ENCODE data around the gene KMT2E. TPM values are rescaled to one million over a fixed set of nuclear protein-coding genes. Genes with fewer than 3 reads are reported as not detected.

Gene KMT2E
- total RNA-seq, 1 experiment from 2014 or later, result 38.2 TPM

GRCh38 chr7:105151152-105151551, 137.1 kb downstream of the KMT2E start:
- no peaks in the 10 kb centered on the region for H3K27me3 ChIP-seq (ENCODE audit: insufficient read depth, low read length)
- no peak overlapping the region for H3K4me2 ChIP-seq (ENCODE audit: insufficient read depth, insufficient read length, low read length)
- no peak overlapping the region for H3K56ac ChIP-seq (ENCODE audit: insufficient read length, low read depth, low read length)
- H3K23ac ChIP-seq (ENCODE audit: insufficient read length, low read depth, low read length), result no peak overlapping the region
- H4K5ac ChIP-seq (ENCODE audit: insufficient read length, low read depth, low read length), result no peak overlapping the region
- no peak overlapping the region for H2BK5ac ChIP-seq (ENCODE audit: insufficient read length, low read length)
- no peaks in the 10 kb centered on the region for H3K4me1 Mint-ChIP-seq
- no peaks in the 10 kb centered on the region for H3K27me3 Mint-ChIP-seq (ENCODE audit: low read depth)
- no peaks in the 10 kb centered on the region for H3K79me2 ChIP-seq (ENCODE audit: insufficient read depth, low read length)
- H3K27ac Mint-ChIP-seq, result no peak overlapping the region
- no peak overlapping the region for H2AFZ ChIP-seq (ENCODE audit: low read length)
- H4K8ac ChIP-seq (replicated peaks; ENCODE audit: insufficient read length, low read depth, low read length), result no peak overlapping the region
- no peak overlapping the region for H3K4me3 Mint-ChIP-seq
- no peak overlapping the region for H2BK20ac ChIP-seq (ENCODE audit: low read depth, low read length, poor library complexity, severe bottlenecking)
- no peak overlapping the region for H3K4ac ChIP-seq (ENCODE audit: low read depth, low read length)
- H3K4me1 ChIP-seq (ENCODE audit: insufficient read depth, low read length), result no peaks in the 10 kb centered on the region
- H2AK5ac ChIP-seq (ENCODE audit: insufficient read length, low read length), result no peak overlapping the region
- no CpG with 5 or more reads among the region's 3 CpGs for WGBS (ENCODE audit: extremely low coverage, insufficient read length, low lambda C conversion rate)
- H2BK12ac ChIP-seq (ENCODE audit: insufficient read length, low read depth, low read length), result no peak overlapping the region
- H3K36me3 Mint-ChIP-seq (ENCODE audit: insufficient read depth in 1 of 3, low read depth in 3 of 3), result peaks cover 0 to 3% (median 0%) of the 10 kb centered on the region in 3 experiments; a peak in 2 of 7 replicates
- H3K18ac ChIP-seq (ENCODE audit: insufficient read length, low read depth, low read length), result no peak overlapping the region
- H3K27ac ChIP-seq (ENCODE audit: insufficient read length, low read depth, low read length), result no peak overlapping the region
- no peaks in the 10 kb centered on the region for H3K23me2 ChIP-seq (ENCODE audit: insufficient read length, low read depth, low read length, poor library complexity, severe bottlenecking)
- H3K79me1 ChIP-seq (ENCODE audit: insufficient read depth, low read depth, low read length, poor library complexity, severe bottlenecking), result no peaks in the 10 kb centered on the region
- no peaks in the 10 kb centered on the region for H3K9me3 Mint-ChIP-seq
- no peak for TF ChIP-seq CTCF (conservative IDR thresholded peaks at IDR 0.05)
- no peak overlapping the region for H2BK15ac ChIP-seq (ENCODE audit: low read depth, low read length)
- H3K9me3 ChIP-seq (ENCODE audit: control insufficient read depth, low read depth, low read length), result no peaks in the 10 kb centered on the region
- H3K14ac ChIP-seq (ENCODE audit: insufficient read depth, low read length), result no peak overlapping the region
- no peak overlapping the region for H2BK120ac ChIP-seq (ENCODE audit: low read depth, low read length, poor library complexity, severe bottlenecking)
- no peak overlapping the region for H3K9ac ChIP-seq (ENCODE audit: extremely low read depth, insufficient read length, low read length)
- DNase-seq, result no peak
- H3T11ph ChIP-seq (ENCODE audit: low read length), result no peak overlapping the region
- H4K20me1 ChIP-seq (ENCODE audit: control insufficient read depth, insufficient read depth, insufficient read length), result no peaks in the 10 kb centered on the region
- no peak overlapping the region for H4K91ac ChIP-seq (ENCODE audit: insufficient read length, low read depth, low read length)
